NCI-H226 (cell line): ENCODE data around the gene SGSH.
"Not testable (repeated sequence)": the region's sequence is repeated elsewhere in the genome, so short reads cannot be mapped to it uniquely, and the experiment has no call there.

ENCODE experiments used
- DNase-seq: peaks from one replicate; pipeline ENCODE4 v3.0.0-alpha.2; 2015

SGSH gene

DNA sequence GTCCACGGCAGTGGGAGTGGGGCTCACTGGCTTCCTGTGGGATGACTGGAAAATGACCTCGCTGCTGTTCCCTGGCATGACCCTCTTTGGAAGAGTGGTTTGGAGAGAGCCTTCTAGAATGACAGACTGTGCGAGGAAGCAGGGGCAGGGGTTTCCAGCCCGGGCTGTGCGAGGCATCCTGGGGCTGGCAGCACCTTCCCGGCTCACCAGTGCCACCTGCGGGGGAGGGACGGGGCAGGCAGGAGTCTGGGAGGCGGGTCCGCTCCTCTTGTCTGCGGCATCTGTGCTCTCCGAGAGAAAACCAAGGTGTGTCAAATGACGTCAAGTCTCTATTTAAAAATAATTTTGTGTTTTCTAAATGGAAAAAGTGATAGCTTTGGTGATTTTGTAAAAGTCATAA is 32.7 kb upstream of the SGSH start:
- DNase-seq = no peak

GRCh38 chr17:80251966-80252365 is 31.8 kb upstream of the SGSH start:
- DNase-seq = no peak

- no peak for DNase-seq
Observed at GRCh38 chr17:80248894-80249710, 29.0 kb upstream of the SGSH start.

DNA sequence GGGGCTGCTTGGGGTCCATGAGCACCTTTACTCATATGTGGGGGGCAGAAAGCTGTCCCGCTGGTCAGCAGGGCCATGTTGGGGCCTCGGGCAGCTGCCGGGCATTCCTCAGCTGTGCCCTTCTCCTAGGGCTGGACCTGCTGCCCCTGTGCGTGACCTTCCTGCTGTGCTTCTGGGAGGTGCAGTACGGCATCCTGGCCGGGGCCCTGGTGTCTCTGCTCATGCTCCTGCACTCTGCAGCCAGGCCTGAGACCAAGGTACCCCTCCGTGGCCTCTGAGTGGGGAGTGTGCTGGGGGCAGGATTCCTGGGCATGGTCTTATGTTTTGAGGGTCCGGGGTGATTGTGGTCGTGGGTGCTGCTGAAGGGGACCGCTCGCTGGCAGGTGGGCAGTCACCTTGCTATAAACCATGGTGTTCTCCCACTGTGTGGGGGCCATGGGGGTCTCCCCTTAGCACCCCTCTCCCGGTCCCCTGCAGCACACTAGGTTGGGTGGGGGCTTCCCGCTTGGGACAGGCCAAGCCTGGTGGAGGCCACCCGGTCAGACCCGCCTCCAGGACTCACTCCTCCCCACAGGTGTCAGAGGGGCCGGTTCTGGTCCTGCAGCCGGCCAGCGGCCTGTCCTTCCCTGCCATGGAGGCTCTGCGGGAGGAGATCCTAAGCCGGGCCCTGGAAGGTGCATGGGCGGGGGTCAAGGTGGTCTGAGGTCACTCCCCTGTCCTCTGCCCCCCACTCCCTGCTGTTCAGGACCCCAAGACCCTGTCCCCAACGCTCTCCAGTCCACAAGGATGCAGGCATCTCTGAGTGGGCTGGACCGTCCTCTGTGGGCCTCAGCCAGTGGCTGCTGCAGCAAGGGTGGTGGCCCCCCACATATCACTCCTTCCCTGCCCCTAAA is 28.1 kb upstream of the SGSH start:
- DNase-seq = no peak

GRCh38 chr17:80247561-80247960 is 27.4 kb upstream of the SGSH start:
- no peak for DNase-seq

DNA sequence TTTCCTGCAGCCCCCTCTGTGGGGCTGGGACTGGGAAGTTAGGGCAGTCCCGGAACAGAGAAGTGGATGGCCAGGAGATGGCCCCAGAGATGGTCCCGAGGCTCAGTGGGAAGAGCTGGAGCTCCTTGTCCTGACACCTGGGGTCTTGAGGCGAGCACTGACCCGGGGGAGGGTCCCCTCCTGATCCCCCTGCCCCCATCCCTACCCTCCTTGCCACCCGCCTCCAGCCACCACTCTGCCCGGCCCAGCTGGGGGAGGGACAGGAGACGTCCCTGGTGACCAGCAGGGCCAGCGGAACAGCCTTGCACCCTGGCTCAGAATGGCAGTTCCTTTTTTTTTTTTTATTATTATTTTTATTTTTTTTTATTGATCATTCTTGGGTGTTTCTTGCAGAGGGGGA is 26.6 kb upstream of the SGSH start:
- no peak for DNase-seq

DNA sequence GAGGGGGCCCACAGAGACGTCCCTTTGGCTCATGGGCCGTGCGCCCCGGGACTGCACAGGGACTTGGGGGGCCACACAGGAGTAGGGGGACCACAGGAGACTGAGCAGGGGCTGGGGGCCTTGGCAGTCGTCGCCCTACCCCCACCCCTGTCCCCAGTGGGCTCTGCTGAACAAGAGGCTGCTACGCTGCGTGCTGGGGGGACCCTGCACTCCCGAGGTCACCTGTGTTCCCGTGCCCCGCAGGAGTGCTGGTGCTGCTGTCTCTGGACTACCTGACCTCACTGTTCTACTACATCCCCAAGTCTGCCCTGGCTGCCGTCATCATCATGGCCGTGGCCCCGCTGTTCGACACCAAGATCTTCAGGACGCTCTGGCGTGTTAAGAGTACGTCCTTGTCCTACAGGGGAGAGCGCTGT is 26.1 kb upstream of the SGSH start:
- no peak for DNase-seq

- no peak for DNase-seq
Observed at GRCh38 chr17:80245566-80246265, 25.6 kb upstream of the SGSH start.

DNA sequence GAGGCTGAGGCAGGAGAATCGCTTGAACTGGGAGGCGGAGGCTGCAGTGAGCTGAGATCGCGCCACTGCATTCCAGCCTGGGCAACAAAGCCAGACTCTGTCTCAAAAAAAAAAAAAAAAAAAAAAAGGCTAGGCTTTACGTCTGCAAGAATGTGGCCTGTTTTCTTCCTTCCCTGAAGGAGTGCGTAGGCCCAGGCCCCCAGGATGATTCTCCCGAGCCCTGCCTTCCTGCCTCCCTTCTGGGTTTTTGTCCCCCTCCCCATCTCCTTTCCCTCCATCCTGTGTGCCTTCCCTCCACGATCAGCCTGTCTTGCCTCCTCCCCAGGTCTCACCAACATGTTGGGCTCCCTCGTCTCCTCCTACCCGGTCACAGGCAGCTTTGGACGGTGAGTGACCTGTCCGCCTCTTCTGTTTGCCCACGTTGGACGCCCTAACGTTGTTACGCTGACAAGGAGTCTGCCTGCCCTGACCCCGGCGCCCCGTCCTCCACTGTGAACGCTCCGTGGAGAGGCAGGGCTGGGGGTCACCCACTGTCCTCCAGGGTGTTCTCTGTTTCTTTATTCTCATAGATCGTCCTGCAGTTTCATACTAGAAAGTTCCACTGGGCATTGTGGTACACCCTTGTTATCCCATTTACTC is 24.9 kb upstream of the SGSH start:
- DNase-seq = no peak

GRCh38 chr17:80244448-80244847 is 24.3 kb upstream of the SGSH start:
- DNase-seq = not testable (repeated sequence)

GRCh38 chr17:80243526-80244433 is 23.6 kb upstream of the SGSH start:
- DNase-seq = no peak

GRCh38 chr17:80242505-80242904 is 22.4 kb upstream of the SGSH start:
- no peak for DNase-seq

DNA sequence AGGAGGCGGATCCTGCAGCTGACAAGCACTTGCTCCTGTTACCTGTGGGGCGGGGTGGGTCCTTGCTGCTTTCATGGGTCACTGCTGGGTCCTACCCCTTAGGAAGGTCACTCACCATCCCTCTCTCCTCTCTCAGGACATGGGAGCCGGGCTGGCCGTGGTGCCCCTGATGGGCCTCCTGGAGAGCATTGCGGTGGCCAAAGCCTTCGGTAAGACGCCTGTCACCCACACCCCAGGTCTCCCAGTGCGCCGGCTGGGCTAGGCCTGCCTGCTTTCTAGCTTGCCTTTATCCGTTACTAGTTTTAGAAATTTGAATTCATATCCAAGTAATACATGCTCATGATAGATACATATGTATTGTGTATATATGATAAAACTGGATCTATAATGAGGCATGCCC is 17.3 kb upstream of the SGSH start:
- DNase-seq = no peak

DNA sequence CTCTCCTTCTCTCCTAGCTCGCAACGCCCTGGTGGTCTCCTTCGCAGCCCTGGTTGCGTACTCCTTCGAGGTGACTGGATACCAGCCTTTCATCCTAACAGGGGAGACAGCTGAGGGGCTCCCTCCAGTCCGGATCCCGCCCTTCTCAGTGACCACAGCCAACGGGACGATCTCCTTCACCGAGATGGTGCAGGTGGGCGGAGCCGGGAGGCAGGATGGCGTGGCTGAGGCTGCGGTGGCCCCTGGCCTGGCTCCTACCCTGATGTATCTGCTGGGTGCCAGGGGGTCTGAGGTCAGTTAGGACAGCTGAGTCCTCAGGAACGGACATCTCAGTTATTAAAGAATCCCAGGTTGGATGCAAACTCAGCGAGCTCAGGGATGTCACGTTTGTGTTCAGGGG is 16.8 kb upstream of the SGSH start:
- no peak for DNase-seq

GRCh38 chr17:80233202-80233601 is 13.1 kb upstream of the SGSH start:
- DNase-seq = no peak

GRCh38 chr17:80232438-80232837 is 12.3 kb upstream of the SGSH start:
- no peak for DNase-seq

- no peak for DNase-seq
Observed at GRCh38 chr17:80229011-80229410, 8.9 kb upstream of the SGSH start.

DNA sequence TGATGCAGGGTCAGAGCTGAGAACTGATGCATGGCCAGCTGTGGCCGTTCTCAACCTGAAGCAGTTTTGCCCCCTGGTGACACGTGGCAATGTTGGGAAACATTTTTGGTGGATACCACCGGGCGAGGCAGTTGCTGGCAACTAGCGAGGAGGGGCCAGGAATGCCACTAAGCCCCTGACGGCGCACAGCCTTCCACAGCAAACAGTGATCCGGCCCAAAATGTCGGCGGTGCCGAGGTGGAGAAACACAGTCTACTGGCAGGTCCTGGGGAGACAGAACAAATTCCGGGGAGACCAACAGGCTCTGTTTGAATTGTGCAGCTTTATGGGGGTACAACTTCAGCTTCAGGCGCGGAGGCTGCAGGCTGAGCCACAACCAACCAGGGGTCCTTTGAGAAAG is 8.3 kb upstream of the SGSH start:
- no peak for DNase-seq

DNA sequence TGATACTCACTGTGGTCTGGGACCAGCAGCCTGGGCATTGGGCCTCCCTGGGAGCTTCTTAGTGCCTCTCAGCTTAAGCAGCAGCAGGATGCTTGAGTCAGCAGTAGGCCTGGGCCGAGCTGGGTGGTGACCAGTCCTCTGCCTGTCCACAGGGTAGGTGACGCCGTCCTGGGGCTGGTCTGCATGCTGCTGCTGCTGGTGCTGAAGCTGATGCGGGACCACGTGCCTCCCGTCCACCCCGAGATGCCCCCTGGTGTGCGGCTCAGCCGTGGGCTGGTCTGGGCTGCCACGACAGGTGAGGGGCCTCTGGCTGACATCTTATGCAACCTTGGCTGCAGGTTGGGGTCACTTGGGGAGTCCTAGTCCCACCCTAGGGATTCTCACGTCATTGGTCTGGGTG is 7.5 kb upstream of the SGSH start:
- DNase-seq = no peak

- DNase-seq = no peak
Observed at GRCh38 chr17:80227156-80227555, 7.0 kb upstream of the SGSH start.

DNA sequence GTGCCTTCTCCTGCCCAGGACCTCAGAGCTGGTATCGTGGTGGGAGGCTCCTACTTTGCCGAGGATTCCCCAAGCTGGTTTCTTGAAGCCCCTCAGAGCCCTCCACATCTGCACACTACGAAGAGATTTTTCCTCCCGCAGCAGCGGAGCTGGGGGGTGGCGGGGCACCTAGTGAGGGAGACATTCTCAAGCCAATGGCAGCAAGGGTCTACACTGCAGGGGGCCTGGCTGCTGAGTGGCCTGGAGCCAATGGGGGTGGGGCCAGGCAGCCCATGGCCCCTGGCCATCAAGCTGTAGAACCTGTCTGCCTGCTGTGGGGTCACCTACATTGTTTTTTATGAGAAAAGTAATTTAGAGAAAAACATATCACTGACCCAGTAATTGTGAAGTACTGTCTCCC is 5.1 kb upstream of the SGSH start:
- DNase-seq = no peak

DNA sequence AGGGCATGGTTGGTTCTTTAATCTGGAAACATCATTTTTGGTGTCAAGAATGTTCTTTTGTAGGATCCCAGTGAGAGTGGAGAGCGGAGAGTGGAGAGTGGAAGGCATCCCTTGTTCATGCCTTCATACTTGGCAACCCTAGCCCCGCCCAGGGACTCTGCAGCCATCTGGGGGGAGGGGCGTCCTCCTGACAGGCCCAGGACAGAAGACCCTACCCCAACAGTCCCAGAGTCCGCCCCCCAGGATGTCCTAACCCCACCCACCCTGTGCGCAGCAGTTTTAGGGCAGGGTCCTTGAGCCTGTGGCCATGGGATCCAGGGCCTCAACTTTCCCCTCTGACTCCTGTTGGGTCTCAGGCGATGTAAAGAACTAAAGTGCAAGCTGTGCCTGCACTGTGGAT is 4.5 kb upstream of the SGSH start:
- DNase-seq = no peak
